ENCODE measurements around the gene RCAN3. TPM values are rescaled to one million over a fixed set of nuclear protein-coding genes. Genes with fewer than 3 reads are reported as not detected.

RCAN3 gene
- total RNA-seq, 1 donor from 2014 or later, result 14.5 TPM

- Mint-ChIP-seq H3K27me3 (ENCODE audit: low read depth) (peaks cover 5% of the 10 kb centered on the region), H3K9me3 (ENCODE audit: low read depth) (no peaks in the 10 kb centered on the region), H3K4me1 (ENCODE audit: low read depth) (peaks cover 19% of the 10 kb centered on the region), H3K4me3 (ENCODE audit: unreplicated experiment) (peak overlapping the region; percentile 77), H3K27ac (ENCODE audit: unreplicated experiment) (peak overlapping the region; percentile 81), H3K36me3 (ENCODE audit: low read depth) (no peaks in the 10 kb centered on the region)
- DNase-seq (ENCODE audit: low spot score), result no peak
- TF ChIP-seq CTCF (IDR thresholded peaks at IDR 0.05), result no peak
Observed at GRCh38 chr1:24503870-24504523, 1.4 kb downstream of the RCAN3 start.

GRCh38 chr1:24504560-24504959, 1.9 kb downstream of the RCAN3 start:
- peaks cover 2% of the 10 kb centered on the region for H3K27me3 Mint-ChIP-seq (ENCODE audit: low read depth)

GRCh38 chr1:24505816-24506215, 3.2 kb downstream of the RCAN3 start:
- no peak overlapping the region for H3K27ac Mint-ChIP-seq (ENCODE audit: unreplicated experiment)

More at GRCh38 chr1:24504560-24504959, 1.9 kb downstream of the RCAN3 start:
- no peak for TF ChIP-seq CTCF (IDR thresholded peaks at IDR 0.05)
- no peak overlapping the region for H3K27ac Mint-ChIP-seq (ENCODE audit: unreplicated experiment)
- peaks cover 2% of the 10 kb centered on the region for H3K9me3 Mint-ChIP-seq (ENCODE audit: low read depth)
- no peak overlapping the region for H3K4me3 Mint-ChIP-seq (ENCODE audit: unreplicated experiment)
- DNase-seq (ENCODE audit: low spot score), result no peak
- H3K36me3 Mint-ChIP-seq (ENCODE audit: low read depth), result peaks cover 3% of the 10 kb centered on the region
- H3K4me1 Mint-ChIP-seq (ENCODE audit: low read depth), result peaks cover 19% of the 10 kb centered on the region

DNA sequence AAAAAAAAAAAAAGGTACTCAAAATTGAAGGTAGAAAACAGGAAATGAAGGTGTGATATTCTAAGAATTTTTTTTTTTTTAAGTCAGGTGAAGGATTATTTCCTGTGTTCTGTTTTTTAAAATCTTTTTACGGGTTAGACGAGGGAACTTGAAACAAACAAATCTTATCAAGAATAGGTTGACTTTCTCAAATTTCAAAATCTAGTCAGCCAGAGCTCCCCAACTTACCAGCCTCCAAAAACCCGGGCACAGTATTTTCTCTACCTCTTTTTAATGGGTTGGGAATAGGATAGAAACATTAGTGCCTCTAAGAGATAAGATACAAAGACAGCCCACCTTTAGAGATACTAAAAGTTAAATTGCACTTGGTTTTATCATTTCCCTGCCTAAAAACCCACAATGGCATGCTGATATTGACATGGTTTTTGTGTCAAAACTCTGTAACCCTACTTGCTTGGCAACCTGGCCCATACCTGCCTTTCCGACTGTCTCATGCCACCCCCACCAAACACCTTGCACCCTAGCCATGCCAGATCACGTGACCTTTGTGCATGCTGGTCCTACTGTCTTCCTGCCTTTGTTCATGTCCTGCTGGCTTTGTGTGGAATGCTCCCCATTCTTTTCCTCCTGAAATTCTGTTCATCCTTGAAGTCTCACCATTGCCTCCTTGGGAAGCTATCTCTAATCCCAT, 4.2 kb downstream of the RCAN3 start:
- Mint-ChIP-seq H3K27me3 (ENCODE audit: low read depth) (no peaks in the 10 kb centered on the region), H3K27ac (ENCODE audit: unreplicated experiment) (no peak overlapping the region), H3K4me1 (ENCODE audit: low read depth) (peaks cover 16% of the 10 kb centered on the region), H3K36me3 (ENCODE audit: low read depth) (peaks cover 5% of the 10 kb centered on the region), H3K9me3 (ENCODE audit: low read depth) (peaks cover 5% of the 10 kb centered on the region), H3K4me3 (ENCODE audit: unreplicated experiment) (no peak overlapping the region)
- no peak for DNase-seq (ENCODE audit: low spot score)
- no peak for TF ChIP-seq CTCF (IDR thresholded peaks at IDR 0.05)

More at GRCh38 chr1:24505816-24506215, 3.2 kb downstream of the RCAN3 start:
- H3K36me3 Mint-ChIP-seq (ENCODE audit: low read depth), result peaks cover 5% of the 10 kb centered on the region
- no peak for DNase-seq (ENCODE audit: low spot score)
- no peak overlapping the region for H3K4me3 Mint-ChIP-seq (ENCODE audit: unreplicated experiment)
- peaks cover 19% of the 10 kb centered on the region for H3K4me1 Mint-ChIP-seq (ENCODE audit: low read depth)
- no peaks in the 10 kb centered on the region for H3K27me3 Mint-ChIP-seq (ENCODE audit: low read depth)
- no peak for TF ChIP-seq CTCF (IDR thresholded peaks at IDR 0.05)
- peaks cover 5% of the 10 kb centered on the region for H3K9me3 Mint-ChIP-seq (ENCODE audit: low read depth)

GRCh38 chr1:24507405-24507804, 4.8 kb downstream of the RCAN3 start:
- H3K4me1 Mint-ChIP-seq (ENCODE audit: low read depth), result peaks cover 13% of the 10 kb centered on the region
- H3K9me3 Mint-ChIP-seq (ENCODE audit: low read depth), result peaks cover 5% of the 10 kb centered on the region
- no peak for DNase-seq (ENCODE audit: low spot score)
- no peak overlapping the region for H3K4me3 Mint-ChIP-seq (ENCODE audit: unreplicated experiment)
- no peak for TF ChIP-seq CTCF (IDR thresholded peaks at IDR 0.05)
- H3K36me3 Mint-ChIP-seq (ENCODE audit: low read depth), result peaks cover 5% of the 10 kb centered on the region
- no peak overlapping the region for H3K27ac Mint-ChIP-seq (ENCODE audit: unreplicated experiment)
- no peaks in the 10 kb centered on the region for H3K27me3 Mint-ChIP-seq (ENCODE audit: low read depth)
